ENCODE data around the gene UBE2K. TPM values are rescaled to one million over a fixed set of nuclear protein-coding genes. Genes with fewer than 3 reads are reported as not detected.
"Not testable (repeated sequence)": the region's sequence is repeated elsewhere in the genome, so short reads cannot be mapped to it uniquely, and the experiment has no call there.

UBE2K gene
- total RNA-seq, 4 donors from 2014 or later: 19.0 to 28.0 (median 24.5) TPM

DNA sequence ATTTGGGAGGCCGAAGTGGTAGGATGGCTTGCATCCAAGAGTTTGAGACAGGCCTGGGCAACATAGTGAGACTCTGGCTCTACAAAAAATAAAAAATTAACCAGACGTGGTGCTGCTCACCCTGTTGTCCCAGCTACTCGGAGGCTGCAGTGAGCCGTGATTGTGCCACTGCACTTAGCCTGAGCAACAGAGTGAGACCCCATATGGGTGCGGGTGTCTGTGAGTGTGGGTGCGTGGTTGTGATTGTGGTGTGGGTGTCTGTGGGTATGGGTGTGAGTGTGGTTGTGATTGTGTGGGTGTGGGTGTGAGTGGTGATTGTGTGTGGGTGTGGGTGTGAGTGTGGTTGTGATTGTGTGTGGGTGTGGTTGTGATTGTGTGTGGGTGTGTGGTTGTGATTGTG is 114.6 kb downstream of the UBE2K start:
- no peaks in the 10 kb centered on the region for H3K36me3 ChIP-seq
- no peaks in the 10 kb centered on the region for H3K9me3 ChIP-seq
- no peak for DNase-seq (ENCODE audit: low spot score in 2 of 2)
- TF ChIP-seq EP300 (IDR thresholded peaks at IDR 0.05): no peak
- TF ChIP-seq POLR2A (IDR thresholded peaks at IDR 0.05): no peak
- TF ChIP-seq, protein P1, sequence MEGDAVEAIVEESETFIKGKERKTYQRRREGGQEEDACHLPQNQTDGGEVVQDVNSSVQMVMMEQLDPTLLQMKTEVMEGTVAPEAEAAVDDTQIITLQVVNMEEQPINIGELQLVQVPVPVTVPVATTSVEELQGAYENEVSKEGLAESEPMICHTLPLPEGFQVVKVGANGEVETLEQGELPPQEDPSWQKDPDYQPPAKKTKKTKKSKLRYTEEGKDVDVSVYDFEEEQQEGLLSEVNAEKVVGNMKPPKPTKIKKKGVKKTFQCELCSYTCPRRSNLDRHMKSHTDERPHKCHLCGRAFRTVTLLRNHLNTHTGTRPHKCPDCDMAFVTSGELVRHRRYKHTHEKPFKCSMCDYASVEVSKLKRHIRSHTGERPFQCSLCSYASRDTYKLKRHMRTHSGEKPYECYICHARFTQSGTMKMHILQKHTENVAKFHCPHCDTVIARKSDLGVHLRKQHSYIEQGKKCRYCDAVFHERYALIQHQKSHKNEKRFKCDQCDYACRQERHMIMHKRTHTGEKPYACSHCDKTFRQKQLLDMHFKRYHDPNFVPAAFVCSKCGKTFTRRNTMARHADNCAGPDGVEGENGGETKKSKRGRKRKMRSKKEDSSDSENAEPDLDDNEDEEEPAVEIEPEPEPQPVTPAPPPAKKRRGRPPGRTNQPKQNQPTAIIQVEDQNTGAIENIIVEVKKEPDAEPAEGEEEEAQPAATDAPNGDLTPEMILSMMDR (IDR thresholded peaks at IDR 0.05): no peak
- no peak overlapping the region for H3K4me3 ChIP-seq
- no peaks in the 10 kb centered on the region for H3K27me3 ChIP-seq
- 68 to 74% methylated on average over 6 of the region's 6 CpGs for WGBS, 2 donors
- H3K27ac ChIP-seq: no peak overlapping the region
- no peaks in the 10 kb centered on the region for H3K4me1 ChIP-seq

DNA sequence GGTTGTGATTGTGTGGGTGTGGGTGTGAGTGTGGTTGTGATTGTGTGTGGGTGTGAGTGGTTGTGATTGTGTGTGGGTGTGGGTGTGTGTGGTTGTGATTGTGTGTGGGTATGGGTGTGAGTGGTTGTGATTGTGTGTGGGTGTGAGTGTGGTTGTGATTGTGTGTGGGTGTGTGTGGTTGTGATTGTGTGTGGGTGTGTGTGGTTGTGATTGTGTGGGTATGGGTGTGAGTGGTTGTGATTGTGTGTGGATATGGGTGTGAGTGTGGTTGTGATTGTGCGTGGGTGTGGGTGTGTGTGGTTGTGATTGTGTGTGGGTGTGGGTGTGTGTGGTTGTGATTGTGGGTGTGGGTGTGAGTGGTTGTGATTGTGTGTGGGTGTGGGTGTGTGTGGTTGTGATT is 115.1 kb downstream of the UBE2K start:
- not testable (repeated sequence) for H3K27ac ChIP-seq; H3K36me3 ChIP-seq; H3K27me3 ChIP-seq; DNase-seq (ENCODE audit: low spot score in 2 of 2); H3K4me3 ChIP-seq; H3K4me1 ChIP-seq; H3K9me3 ChIP-seq
- 0% methylated on average over 1 of the region's 1 CpG for WGBS, 2 donors

DNA sequence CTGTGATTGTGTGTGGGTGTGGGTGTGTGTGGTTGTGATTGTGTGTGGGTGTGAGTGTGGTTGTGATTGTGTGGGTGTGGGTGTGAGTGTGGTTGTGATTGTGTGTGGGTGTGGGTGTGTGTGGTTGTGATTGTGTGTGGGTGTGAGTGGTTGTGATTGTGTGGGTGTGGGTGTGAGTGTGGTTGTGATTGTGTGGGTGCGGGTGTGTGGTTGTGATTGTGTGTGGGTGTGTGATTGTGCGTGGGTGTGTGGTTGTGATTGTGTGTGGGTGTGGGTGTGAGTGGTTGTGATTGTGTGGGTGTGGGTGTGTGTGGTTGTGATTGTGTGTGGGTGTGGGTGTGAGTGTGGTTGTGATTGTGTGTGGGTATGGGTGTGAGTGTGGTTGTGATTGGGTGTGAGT is 115.8 kb downstream of the UBE2K start:
- 40 to 44% methylated on average over 1 to 2 of the region's 2 CpGs for WGBS, 2 donors
- H3K9me3 ChIP-seq; H3K4me3 ChIP-seq; H3K36me3 ChIP-seq; H3K27me3 ChIP-seq; DNase-seq (ENCODE audit: low spot score in 2 of 2); H3K4me1 ChIP-seq; H3K27ac ChIP-seq: not testable (repeated sequence)

DNA sequence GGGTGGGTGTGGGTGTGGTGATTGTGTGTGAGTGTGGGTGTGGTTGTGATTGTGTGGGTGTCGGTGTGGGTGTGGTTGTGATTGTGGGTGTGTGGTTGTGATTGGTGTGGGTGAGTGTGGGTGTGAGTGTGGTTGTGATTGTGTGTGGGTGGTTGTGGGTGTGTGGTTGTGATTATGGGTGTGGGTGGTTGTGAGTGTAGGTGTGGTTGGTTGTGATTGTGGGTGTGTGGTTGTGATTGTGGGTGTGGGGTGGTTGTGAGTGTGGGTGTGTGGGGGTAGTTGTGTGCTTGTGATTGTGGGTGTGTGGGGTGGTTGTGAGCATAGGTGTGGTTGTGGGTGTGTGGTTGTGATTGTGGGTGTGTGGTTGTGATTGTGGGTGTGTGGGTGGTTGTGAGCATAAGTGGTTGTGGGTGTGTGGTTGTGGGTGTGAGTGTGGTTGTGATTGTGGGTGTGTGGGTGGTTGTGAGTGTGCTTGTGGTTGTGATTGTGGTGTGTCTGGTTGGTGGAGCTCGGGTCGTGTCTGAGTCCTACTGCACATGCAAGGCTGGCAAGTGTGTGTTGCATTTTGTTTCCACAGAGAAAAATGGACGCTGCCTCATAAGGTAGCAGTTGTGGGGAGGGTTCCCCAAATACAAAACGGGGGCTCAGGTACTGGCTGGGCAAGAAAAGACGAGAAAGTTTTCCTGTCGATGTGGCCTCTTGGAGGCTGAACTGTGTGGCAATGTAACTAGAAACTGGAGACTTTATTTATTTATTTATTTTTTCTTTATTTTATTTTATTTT is 116.7 kb downstream of the UBE2K start:
- Histone ChIP-seq H3K36me3 (no peaks in the 10 kb centered on the region), H3K27me3 (no peaks in the 10 kb centered on the region), H3K9me3 (no peaks in the 10 kb centered on the region), H3K4me3 (no peak overlapping the region), H3K27ac (no peak overlapping the region), H3K4me1 (no peaks in the 10 kb centered on the region)
- TF ChIP-seq POLR2A (IDR thresholded peaks at IDR 0.05) (no peak), EP300 (IDR thresholded peaks at IDR 0.05) (no peak)
- TF ChIP-seq, protein P1 (IDR thresholded peaks at IDR 0.05): no peak
- WGBS, 2 donors: 76 to 79% methylated on average over 7 of the region's 7 CpGs
- no peak for DNase-seq (ENCODE audit: low spot score in 2 of 2)

DNA sequence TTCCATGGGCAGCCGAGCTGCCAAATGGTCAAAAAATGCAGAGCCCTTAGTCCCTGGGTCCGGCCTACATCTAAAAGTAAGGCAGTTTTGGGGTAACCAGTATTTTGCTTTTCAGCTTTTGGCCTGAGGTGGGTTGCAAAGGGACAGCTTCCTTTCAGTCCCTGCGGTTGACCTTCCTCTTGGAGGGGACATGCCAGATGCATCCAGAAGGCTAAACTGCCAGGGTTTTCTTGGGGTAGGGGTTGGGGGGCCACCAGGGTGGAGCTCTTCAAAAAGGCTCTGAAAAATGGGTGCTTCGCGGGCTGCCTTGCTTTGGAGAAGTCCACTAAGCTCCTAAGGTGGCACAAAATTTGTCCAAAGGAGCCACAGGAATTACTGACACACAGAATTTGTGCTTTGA is 120.7 kb downstream of the UBE2K start:
- no peak overlapping the region for H3K4me3 ChIP-seq
- 71 to 82% methylated on average over 5 of the region's 5 CpGs for WGBS, 2 donors
- no peaks in the 10 kb centered on the region for H3K27me3 ChIP-seq
- TF ChIP-seq EP300 (IDR thresholded peaks at IDR 0.05) (no peak), POLR2A (IDR thresholded peaks at IDR 0.05) (no peak)
- TF ChIP-seq, protein P1 (IDR thresholded peaks at IDR 0.05): no peak
- H3K9me3 ChIP-seq: no peaks in the 10 kb centered on the region
- DNase-seq (ENCODE audit: low spot score in 2 of 2): no peak
- no peak overlapping the region for H3K27ac ChIP-seq
- peaks cover 0 to 16% (median 0%) of the 10 kb centered on the region in 3 donors for H3K36me3 ChIP-seq
- no peaks in the 10 kb centered on the region for H3K4me1 ChIP-seq

DNA sequence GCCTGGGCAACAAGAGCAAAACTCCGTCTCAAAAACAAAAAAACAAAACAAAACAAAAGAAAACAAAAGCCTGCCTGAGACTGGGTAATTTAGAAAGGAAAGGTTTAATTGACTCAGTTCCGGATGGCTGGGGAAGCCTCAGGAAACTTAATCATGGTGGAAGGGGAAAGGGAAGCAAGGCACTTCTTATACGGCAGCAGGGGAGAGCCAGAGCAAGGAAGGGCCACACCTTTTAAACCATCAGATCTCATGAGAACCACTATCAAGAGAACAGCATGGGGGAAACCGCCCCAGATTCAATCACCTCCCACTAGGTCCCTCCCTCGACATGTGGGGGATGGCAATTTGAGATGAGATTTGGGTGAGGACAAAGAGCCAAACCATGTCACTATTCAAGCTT is 122.2 kb downstream of the UBE2K start:
- no peaks in the 10 kb centered on the region for H3K27me3 ChIP-seq
- H3K36me3 ChIP-seq: peaks cover 0 to 16% (median 0%) of the 10 kb centered on the region in 3 donors
- H3K9me3 ChIP-seq: no peaks in the 10 kb centered on the region
- H3K4me1 ChIP-seq: no peaks in the 10 kb centered on the region
- no peak for DNase-seq (ENCODE audit: low spot score in 2 of 2)
- no peak overlapping the region for H3K27ac ChIP-seq
- H3K4me3 ChIP-seq: no peak overlapping the region
- no peak for TF ChIP-seq POLR2A (IDR thresholded peaks at IDR 0.05)
- no peak for TF ChIP-seq EP300 (IDR thresholded peaks at IDR 0.05)
- TF ChIP-seq, protein P1 (IDR thresholded peaks at IDR 0.05): no peak
- 48 to 69% methylated on average over 5 of the region's 5 CpGs for WGBS, 2 donors
